SK-N-SH (cell line): ENCODE data around the gene LRRC40.

Experiments used
- EP300 ChIP-seq, 2 experiments: IDR thresholded peaks; 2 replicates each; pipeline versions ENCODE4 v1.4.0 to v1.6.1; 2012; ENCODE audit warnings: borderline replicate concordance in 1 of 2, low read depth in 1 of 2, low read length in 1 of 2
- TEAD4 ChIP-seq: IDR thresholded peaks from 2 replicates; pipeline ENCODE4 v1.4.0; 2012; ENCODE audit warnings: mild to moderate bottlenecking, borderline replicate concordance; ENCODE audit not compliant: insufficient read depth
- TF ChIP-seq, protein P1 (sequence below): fragments of 200-600 bp; sonication (generic); IDR thresholded peaks from 2 replicates; pipeline ENCODE4 v1.6.1; 2017; ENCODE audit warnings: antibody characterized with exemption, mild to moderate bottlenecking, moderate library complexity

DNA sequence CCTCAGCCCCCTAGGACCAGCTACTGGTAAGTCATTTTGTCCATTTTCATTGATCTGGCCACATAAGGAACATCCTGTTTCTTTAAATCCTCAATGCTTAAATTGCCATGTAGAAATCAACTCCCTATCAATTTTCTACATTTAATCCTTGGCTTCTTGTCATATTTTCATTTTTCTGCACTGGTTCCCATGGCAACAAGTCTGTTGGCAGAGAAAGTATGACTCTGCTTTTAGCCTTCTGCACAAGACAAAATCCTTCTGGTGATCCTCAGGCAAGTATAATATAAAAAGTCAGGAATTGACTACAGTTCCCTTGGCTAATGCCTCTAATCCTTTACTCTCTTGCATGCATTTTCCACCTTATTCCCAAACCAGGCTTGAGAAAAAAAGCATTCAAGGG is 65.0 kb downstream of the LRRC40 start:
- TF ChIP-seq, protein P1, sequence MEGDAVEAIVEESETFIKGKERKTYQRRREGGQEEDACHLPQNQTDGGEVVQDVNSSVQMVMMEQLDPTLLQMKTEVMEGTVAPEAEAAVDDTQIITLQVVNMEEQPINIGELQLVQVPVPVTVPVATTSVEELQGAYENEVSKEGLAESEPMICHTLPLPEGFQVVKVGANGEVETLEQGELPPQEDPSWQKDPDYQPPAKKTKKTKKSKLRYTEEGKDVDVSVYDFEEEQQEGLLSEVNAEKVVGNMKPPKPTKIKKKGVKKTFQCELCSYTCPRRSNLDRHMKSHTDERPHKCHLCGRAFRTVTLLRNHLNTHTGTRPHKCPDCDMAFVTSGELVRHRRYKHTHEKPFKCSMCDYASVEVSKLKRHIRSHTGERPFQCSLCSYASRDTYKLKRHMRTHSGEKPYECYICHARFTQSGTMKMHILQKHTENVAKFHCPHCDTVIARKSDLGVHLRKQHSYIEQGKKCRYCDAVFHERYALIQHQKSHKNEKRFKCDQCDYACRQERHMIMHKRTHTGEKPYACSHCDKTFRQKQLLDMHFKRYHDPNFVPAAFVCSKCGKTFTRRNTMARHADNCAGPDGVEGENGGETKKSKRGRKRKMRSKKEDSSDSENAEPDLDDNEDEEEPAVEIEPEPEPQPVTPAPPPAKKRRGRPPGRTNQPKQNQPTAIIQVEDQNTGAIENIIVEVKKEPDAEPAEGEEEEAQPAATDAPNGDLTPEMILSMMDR = no peak
- TF ChIP-seq EP300 (IDR thresholded peaks at IDR 0.05; ENCODE audit: borderline replicate concordance in 1 of 2, low read depth in 1 of 2, low read length in 1 of 2) = no peak
- TF ChIP-seq TEAD4 = no peak
